ENCODE data around the gene CDCA4. TPM values are rescaled to one million over a fixed set of nuclear protein-coding genes. Genes with fewer than 3 reads are reported as not detected.

CDCA4 gene
- total RNA-seq, 1 donor from 2014 or later, result 3.1 TPM

GRCh38 chr14:104973135-104973384 is 47.8 kb downstream of the CDCA4 start:
- DNase-seq (ENCODE audit: missing footprints) (no peak), ATAC-seq (peak; percentile 33)
- intact Hi-C loops (cut with DNase I), result loop anchor here (10.0 kb wide), 1 partner anchor 212 kb away; the partner anchor contains the start of gene NUDT14

- DNase-seq (ENCODE audit: missing footprints) (peak; percentile 65), ATAC-seq (no peak)
- intact Hi-C loops (cut with DNase I), result loop anchor here (10.0 kb wide), 1 partner anchor 212 kb away; the partner anchor contains the start of gene NUDT14
These were observed 48.4 kb downstream of the CDCA4 start for GRCh38 chr14:104972301-104973134.

GRCh38 chr14:104971447-104972240 is 49.2 kb downstream of the CDCA4 start:
- peak; percentile 45 for DNase-seq (ENCODE audit: missing footprints)
- intact Hi-C loops (cut with DNase I), result loop anchor here (10.0 kb wide), 1 partner anchor 213 kb away; the partner anchor contains the start of gene NUDT14
- no peak for ATAC-seq

GRCh38 chr14:104970231-104971068 is 50.4 kb downstream of the CDCA4 start:
- intact Hi-C loops (cut with DNase I), result loop anchor here (10.0 kb wide), 1 partner anchor 214 kb away; the partner anchor contains the start of gene NUDT14
- DNase-seq (ENCODE audit: missing footprints) (peak; percentile 77), ATAC-seq (peak; percentile 4)

DNA sequence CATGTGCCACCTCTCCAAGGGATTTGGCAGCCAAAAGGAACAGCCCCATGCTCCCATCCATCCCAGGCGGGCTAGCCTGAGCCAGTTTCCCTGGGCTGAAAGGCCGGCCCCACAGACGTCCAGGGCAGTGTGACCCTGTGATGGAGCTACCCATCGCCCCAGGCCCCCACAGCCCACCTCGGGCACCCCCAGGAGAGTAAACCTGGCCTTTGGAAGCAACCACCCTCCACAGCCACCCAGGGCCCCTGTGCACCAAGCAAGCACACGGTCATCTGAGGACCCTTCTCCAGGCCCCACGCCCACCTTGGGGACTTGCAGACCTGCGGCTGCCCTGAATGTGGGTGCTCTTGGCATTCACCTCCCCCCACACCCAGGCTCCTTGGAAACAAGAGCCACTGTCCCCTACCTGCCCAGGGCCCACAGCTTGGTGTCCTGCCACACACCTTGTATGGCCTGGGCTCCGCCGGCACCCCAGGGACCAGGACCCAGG is 51.1 kb downstream of the CDCA4 start:
- DNase-seq (ENCODE audit: missing footprints) (peak; percentile 54), ATAC-seq (no peak)
- intact Hi-C loops (cut with DNase I), result loop anchor here (10.0 kb wide), 1 partner anchor 215 kb away; the partner anchor contains the start of gene NUDT14

DNA sequence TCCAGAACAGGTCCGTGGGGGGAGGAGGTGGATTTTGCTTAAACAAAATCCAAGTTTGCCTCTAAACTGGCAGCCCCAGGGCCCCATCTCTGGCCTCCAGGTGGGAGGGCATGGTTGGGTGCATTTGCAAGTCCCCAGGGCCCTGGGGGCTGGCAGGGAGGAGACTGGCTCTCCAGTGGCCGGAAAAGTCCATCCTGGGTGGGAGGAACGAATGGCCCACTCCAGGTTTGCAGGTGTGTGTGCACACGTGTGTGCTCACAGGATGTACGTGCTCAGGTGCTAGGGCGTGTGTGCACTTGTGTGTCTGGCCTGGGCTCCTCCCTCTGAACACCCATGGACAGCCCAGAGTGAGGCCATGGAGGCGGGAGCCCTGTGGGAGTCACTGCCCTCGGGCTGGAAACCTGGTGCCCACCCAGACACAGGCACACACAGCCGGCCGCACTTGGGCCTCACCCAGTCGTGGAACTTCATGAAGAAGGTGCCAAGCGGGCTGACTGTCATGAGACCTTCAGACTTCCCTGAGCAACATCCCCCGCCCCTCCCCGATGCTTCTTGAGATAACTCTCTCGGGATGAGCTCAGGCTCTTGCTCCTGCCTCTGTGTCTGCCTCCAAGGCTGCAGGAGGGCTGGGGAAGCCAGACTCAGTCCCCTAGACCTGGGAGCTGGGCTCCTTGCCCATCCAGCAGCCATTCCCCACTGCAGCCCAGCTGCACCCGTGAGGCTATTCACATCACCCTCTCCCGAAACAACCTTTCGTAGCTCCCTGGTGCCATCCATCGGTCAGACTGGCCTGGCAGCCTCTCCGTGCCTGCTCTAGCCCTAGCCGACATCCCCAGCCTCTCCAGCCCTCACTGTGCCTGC is 52.1 kb downstream of the CDCA4 start:
- intact Hi-C loops (cut with DNase I), result no loop called here
- ATAC-seq (no peak), DNase-seq (ENCODE audit: missing footprints) (peak; percentile 61)

- peak; percentile 90 for DNase-seq (ENCODE audit: missing footprints)
- peak; percentile 69 for ATAC-seq
- intact Hi-C loops (cut with DNase I), result no loop called here
These were observed 52.7 kb downstream of the CDCA4 start for GRCh38 chr14:104968153-104968527.

- ATAC-seq (peak; percentile 51), DNase-seq (ENCODE audit: missing footprints) (peak; percentile 70)
- intact Hi-C loops (cut with DNase I), result loop anchor here (2.0 kb wide), 1 partner anchor 35 kb away; no protein-coding TSS in a partner anchor
These were observed 53.3 kb downstream of the CDCA4 start for GRCh38 chr14:104967386-104968152.

GRCh38 chr14:104966981-104967385 is 53.9 kb downstream of the CDCA4 start:
- intact Hi-C loops (cut with DNase I), result loop anchor here (2.0 kb wide), 1 partner anchor 34 kb away; no protein-coding TSS in a partner anchor
- ATAC-seq (no peak), DNase-seq (ENCODE audit: missing footprints) (peak; percentile 37)

- DNase-seq (ENCODE audit: missing footprints) (peak; percentile 16), ATAC-seq (no peak)
- intact Hi-C loops (cut with DNase I), result loop anchor here (2.0 kb wide), 1 partner anchor 34 kb away; no protein-coding TSS in a partner anchor
These were observed 54.5 kb downstream of the CDCA4 start for GRCh38 chr14:104966261-104966865.

- peak; percentile 69 for DNase-seq (ENCODE audit: missing footprints)
These were observed 55.2 kb downstream of the CDCA4 start for GRCh38 chr14:104965561-104966231.

GRCh38 chr14:104964546-104964945 is 56.3 kb downstream of the CDCA4 start:
- ATAC-seq, result no peak
- intact Hi-C loops (cut with DNase I), result no loop called here
- DNase-seq (ENCODE audit: missing footprints), result peak; percentile 2

More at GRCh38 chr14:104965561-104966231, 55.2 kb downstream of the CDCA4 start:
- ATAC-seq, result no peak
- intact Hi-C loops (cut with DNase I), result loop anchor here (2.0 kb wide), 1 partner anchor 33 kb away; no protein-coding TSS in a partner anchor
